Activated T-helper 1 cell treated with Interleukin-2 at 50 U/mL for 16 hours (primary cell): ENCODE measurements around the gene IL1A.
A peak's percentile ranks its signal among the peaks of the same experiment; 100 is the strongest.

Experiments
- DNase-seq: peaks from one replicate; pipeline ENCODE4 v3.0.0-alpha.2; 2020; ENCODE audit warnings: low read depth

Gene IL1A

GRCh38 chr2:112726487-112727190 is 57.7 kb downstream of the IL1A start:
- DNase-seq: peak; percentile 78

GRCh38 chr2:112725545-112726457 is 58.5 kb downstream of the IL1A start:
- DNase-seq: no peak

GRCh38 chr2:112724591-112725525 is 59.4 kb downstream of the IL1A start:
- DNase-seq: no peak

- DNase-seq: no peak
Observed at GRCh38 chr2:112723995-112724394, 60.3 kb downstream of the IL1A start.
